Measurements from ENCODE around the gene FBXL20.

DNA sequence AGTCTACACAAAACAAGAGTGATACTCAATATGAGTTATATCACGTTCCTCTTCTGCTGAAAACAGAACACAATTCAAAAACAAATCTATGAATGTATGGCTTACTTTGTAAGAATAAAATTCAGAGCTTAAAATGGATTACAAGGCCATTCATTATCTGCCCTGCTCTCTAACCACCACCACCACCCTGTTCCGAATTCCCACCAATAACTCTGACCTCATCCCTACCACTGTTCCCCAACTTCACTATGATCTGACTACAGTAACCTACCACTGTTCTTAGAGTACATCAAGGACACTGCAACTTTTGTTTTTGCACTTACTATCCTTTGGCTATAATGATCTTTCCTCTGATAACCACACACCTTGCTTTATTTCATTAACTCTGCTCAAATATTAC lies 21.3 kb downstream of the FBXL20 start:
- no peak for TF ChIP-seq EZH2 (IDR thresholded peaks at IDR 0.05; ENCODE audit: borderline replicate concordance, low read length)
- TF ChIP-seq, protein P1, sequence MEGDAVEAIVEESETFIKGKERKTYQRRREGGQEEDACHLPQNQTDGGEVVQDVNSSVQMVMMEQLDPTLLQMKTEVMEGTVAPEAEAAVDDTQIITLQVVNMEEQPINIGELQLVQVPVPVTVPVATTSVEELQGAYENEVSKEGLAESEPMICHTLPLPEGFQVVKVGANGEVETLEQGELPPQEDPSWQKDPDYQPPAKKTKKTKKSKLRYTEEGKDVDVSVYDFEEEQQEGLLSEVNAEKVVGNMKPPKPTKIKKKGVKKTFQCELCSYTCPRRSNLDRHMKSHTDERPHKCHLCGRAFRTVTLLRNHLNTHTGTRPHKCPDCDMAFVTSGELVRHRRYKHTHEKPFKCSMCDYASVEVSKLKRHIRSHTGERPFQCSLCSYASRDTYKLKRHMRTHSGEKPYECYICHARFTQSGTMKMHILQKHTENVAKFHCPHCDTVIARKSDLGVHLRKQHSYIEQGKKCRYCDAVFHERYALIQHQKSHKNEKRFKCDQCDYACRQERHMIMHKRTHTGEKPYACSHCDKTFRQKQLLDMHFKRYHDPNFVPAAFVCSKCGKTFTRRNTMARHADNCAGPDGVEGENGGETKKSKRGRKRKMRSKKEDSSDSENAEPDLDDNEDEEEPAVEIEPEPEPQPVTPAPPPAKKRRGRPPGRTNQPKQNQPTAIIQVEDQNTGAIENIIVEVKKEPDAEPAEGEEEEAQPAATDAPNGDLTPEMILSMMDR (IDR thresholded peaks at IDR 0.05; ENCODE audit: low read length): no peak

All from OCI-LY1 (cell line).